GM12878 (cell line): ENCODE data around the gene UNK. TPM values are rescaled to one million over a fixed set of nuclear protein-coding genes. Genes with fewer than 3 reads are reported as not detected.
A peak's percentile ranks its signal among the peaks of the same experiment; 100 is the strongest.

Experiments used
- ATF7 ChIP-seq: fragments of 450-650 bp; IDR thresholded peaks from 2 replicates; pipeline ENCODE4 v1.6.1; 2016; ENCODE audit warnings: low read depth, mild to moderate bottlenecking
- CREM ChIP-seq: IDR thresholded peaks from 2 replicates; pipeline ENCODE4 v1.6.1; 2014; ENCODE audit warnings: antibody characterized with exemption, low read depth
- CTCF ChIP-seq, 3 experiments: IDR thresholded peaks in 2 of 3; conservative IDR thresholded peaks in 1 of 3; 2 replicates each; pipeline ENCODE4 v1.5.1; 2011; ENCODE audit warnings: low read depth in 3 of 3, low read length in 3 of 3, mild to moderate bottlenecking in 3 of 3, control low read depth in 2 of 3, moderate library complexity in 2 of 3, inconsistent platforms in 1 of 3, mixed read lengths in 1 of 3; ENCODE audit not compliant: control insufficient read depth in 2 of 3, insufficient read depth in 1 of 3; ENCODE audit errors: extremely low read depth in 1 of 3
- E4F1 ChIP-seq: fragments of 450-650 bp; IDR thresholded peaks from 2 replicates; pipeline ENCODE4 v1.6.1; 2018; ENCODE audit warnings: borderline replicate concordance, mild to moderate bottlenecking; ENCODE audit not compliant: partially characterized antibody
- EP300 ChIP-seq, 2 experiments: fragments of 150-350 bp in 1 of 2; IDR thresholded peaks; 2 replicates each; pipeline ENCODE4 v1.6.1; 2011 to 2012; ENCODE audit warnings: low read depth in 2 of 2, low read length in 2 of 2, borderline replicate concordance in 1 of 2, improper control_type of control experiment in 1 of 2, inconsistent platforms in 1 of 2; ENCODE audit not compliant: control insufficient read depth in 1 of 2
- IKZF1 ChIP-seq: fragments of 450-650 bp; conservative IDR thresholded peaks from 2 replicates; pipeline ENCODE4 v1.6.1; 2017; ENCODE audit warnings: antibody characterized with exemption, mild to moderate bottlenecking
- IKZF2 ChIP-seq, 2 experiments: fragments of 450-650 bp; IDR thresholded peaks; 2 replicates each; pipeline ENCODE4 v1.6.1; 2017; ENCODE audit warnings: mild to moderate bottlenecking in 2 of 2, moderate library complexity in 2 of 2
- JUND ChIP-seq: IDR thresholded peaks from 2 replicates; pipeline ENCODE4 v1.6.1; 2012; ENCODE audit warnings: low read depth, mild to moderate bottlenecking, low read length, improper control_type of control experiment, moderate library complexity
- PKNOX1 ChIP-seq: fragments of 450-650 bp; IDR thresholded peaks from 2 replicates; pipeline ENCODE4 v1.6.1; 2016; ENCODE audit warnings: mild to moderate bottlenecking
- RAD21 ChIP-seq: IDR thresholded peaks from 2 replicates; pipeline ENCODE4 v1.6.1; 2011; ENCODE audit warnings: mild to moderate bottlenecking, low read depth, low read length, moderate library complexity; ENCODE audit not compliant: insufficient read depth
- RAD51 ChIP-seq: fragments of 450-650 bp; IDR thresholded peaks from 2 replicates; pipeline ENCODE4 v1.6.1; 2016; ENCODE audit warnings: moderate library complexity, mild to moderate bottlenecking, inconsistent platforms
- RBBP5 ChIP-seq: fragments of 200-600 bp; sonication (generic); conservative IDR thresholded peaks from 2 replicates; pipeline ENCODE4 v1.6.1; 2016
- SP1 ChIP-seq: IDR thresholded peaks from one replicate; pipeline ENCODE4 v1.6.1; 2011; ENCODE audit warnings: low read depth, low read length
- TCF7 ChIP-seq: IDR thresholded peaks from 2 replicates; pipeline ENCODE4 v1.6.1; 2014; ENCODE audit warnings: antibody characterized with exemption, borderline replicate concordance
- WRNIP1 ChIP-seq: IDR thresholded peaks from 2 replicates; pipeline ENCODE4 v1.6.1; 2011; ENCODE audit warnings: low read depth, low read length, improper control_type of control experiment, borderline replicate concordance
- ZBTB11 ChIP-seq: fragments of 450-650 bp; formaldehyde crosslinking; IDR thresholded peaks from 2 replicates; pipeline ENCODE4 v1.5.0; 2022; ENCODE audit warnings: mild to moderate bottlenecking, missing genetic modification characterization
- ZNF207 ChIP-seq: fragments of 450-650 bp; IDR thresholded peaks from 2 replicates; pipeline ENCODE4 v1.6.1; 2014; ENCODE audit warnings: antibody characterized with exemption, mild to moderate bottlenecking, borderline replicate concordance
- ZNF384 ChIP-seq: IDR thresholded peaks from 2 replicates; pipeline ENCODE4 v1.6.1; 2012; ENCODE audit warnings: low read depth, mild to moderate bottlenecking, low read length, improper control_type of control experiment, borderline replicate concordance
- polyA plus RNA-seq, 11 experiments: library from polyadenylated mRNA; depleted of rRNA in 4 of 11; unstranded in 6 of 11; stranded (reverse) in 5 of 11; fragments of >200 nt; fragmentation: Nextera tagmentation in 4 of 11; fragmentation: Illumina TruSeq in 1 of 11; extraction: Ambion mirVana in 4 of 11; extraction: Trizol in 1 of 11; gene quantifications; 1 replicate in 1 of 11; 2 replicates in 10 of 11; pipeline versions ENCODE4 v1.2.1 to v1.2.3, GENCODE V29; 2011 to 2016; ENCODE audit warnings: inconsistent platforms in 2 of 11, missing spikeins in 2 of 11, low read depth in 1 of 11
- total RNA-seq, 4 experiments: library from RNA; depleted of rRNA in 3 of 4; stranded (reverse); fragments of >200 nt in 3 of 4; fragmentation: Illumina TruSeq in 1 of 4; extraction: Trizol in 1 of 4; gene quantifications; 2 replicates each; pipeline versions ENCODE4 v1.2.1 to v1.2.3, GENCODE V29; 2013 to 2021

Gene UNK
- total and polyA plus RNA-seq, 10 of the 15 experiments (the other 5 are each of a cell fraction or from before 2014, with no cell fraction given) = 8.9 to 34.5 (median 27.3) TPM

GRCh38 chr17:75785016-75785890 lies 647 bp downstream of the UNK start (continued):
- no peak for TF ChIP-seq RAD21
- TF ChIP-seq E4F1 = no peak
- no peak for TF ChIP-seq CTCF (IDR thresholded peaks at IDR 0.05 in 2 of 3, conservative IDR thresholded peaks at IDR 0.05 in 1 of 3; ENCODE audit: control insufficient read depth in 2 of 3, extremely low read depth in 1 of 3, insufficient read depth in 1 of 3, low read depth in 3 of 3, low read length in 3 of 3)
- TF ChIP-seq ZBTB11 (CRISPR knock-in tag) = no peak
- TF ChIP-seq ATF7 = peak; percentile 75
- no peak; the same call in 1 of the 2 replicates for TF ChIP-seq CREM
- no peak; the same call in 1 of the 2 replicates for TF ChIP-seq PKNOX1
- TF ChIP-seq ZNF207 = no peak; the same call in 1 of the 2 replicates
- peak; percentile 82 to 83 for TF ChIP-seq IKZF2 (IDR thresholded peaks at IDR 0.05)
- TF ChIP-seq TCF7 = no peak
- peak; percentile 49 to 92; a peak in 3 of 4 replicates for TF ChIP-seq EP300 (IDR thresholded peaks at IDR 0.05; ENCODE audit: borderline replicate concordance in 1 of 2, control insufficient read depth in 1 of 2, low read depth in 2 of 2, low read length in 2 of 2)
- TF ChIP-seq IKZF1 = no peak
- TF ChIP-seq JUND = 0 out of 2 replicates have a peak, but pooled peaks have one; percentile 42
- TF ChIP-seq SP1 = no peak
- TF ChIP-seq ZNF384 = no peak
- no peak for TF ChIP-seq RAD51
- no peak for TF ChIP-seq WRNIP1
- no peak for TF ChIP-seq RBBP5
